Measurements from ENCODE around the gene KRT4.

KRT4 gene

DNA sequence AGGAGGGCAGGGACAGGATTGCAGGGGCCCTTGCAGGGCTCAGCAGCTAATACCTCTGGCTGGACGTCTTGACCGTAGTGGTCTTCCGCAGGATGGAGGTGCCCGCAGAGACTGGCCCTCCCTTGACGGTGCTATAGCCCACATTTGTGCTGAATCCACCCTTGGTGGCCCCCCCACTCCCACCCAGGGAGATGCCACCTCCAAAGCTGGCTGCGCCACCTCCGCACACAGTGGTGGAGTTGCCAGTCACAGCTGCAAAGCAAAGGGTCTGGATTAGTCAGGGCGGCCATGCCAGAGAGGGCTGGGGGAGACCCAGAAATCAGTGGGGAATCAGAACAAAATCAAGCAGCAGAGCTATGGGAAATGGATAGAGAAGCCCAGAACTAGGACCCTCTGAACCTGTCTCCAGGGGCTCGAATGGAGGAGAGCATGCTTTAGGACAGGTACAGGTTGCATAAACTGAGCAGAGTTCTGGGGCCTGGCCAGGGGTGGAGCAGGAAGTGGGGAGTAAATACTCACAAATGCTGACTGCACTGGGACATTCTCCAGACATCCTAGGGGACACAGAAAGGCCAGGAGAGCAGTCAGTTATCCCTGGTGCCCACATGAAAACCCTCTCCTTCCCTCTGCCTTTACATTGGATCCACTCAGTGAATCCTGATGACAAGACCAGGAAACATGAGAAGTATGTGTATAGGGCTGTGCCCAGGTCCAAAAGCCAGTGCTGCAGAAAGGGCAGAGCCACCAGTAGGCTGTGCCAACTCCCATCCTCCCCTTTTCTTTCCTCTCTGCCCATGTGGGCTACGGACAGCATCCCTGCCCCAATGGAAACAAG, 8.1 kb upstream of the KRT4 start:
- Mint-ChIP-seq H3K27me3 (ENCODE audit: low read depth, poor library complexity) (peaks cover 34% of the 10 kb centered on the region), H3K27ac (no peak overlapping the region), H3K4me1 (peaks cover 31% of the 10 kb centered on the region), H3K9me3 (no peaks in the 10 kb centered on the region), H3K4me3 (no peak overlapping the region), H3K36me3 (ENCODE audit: low read depth) (no peaks in the 10 kb centered on the region)
- TF ChIP-seq, protein P1, sequence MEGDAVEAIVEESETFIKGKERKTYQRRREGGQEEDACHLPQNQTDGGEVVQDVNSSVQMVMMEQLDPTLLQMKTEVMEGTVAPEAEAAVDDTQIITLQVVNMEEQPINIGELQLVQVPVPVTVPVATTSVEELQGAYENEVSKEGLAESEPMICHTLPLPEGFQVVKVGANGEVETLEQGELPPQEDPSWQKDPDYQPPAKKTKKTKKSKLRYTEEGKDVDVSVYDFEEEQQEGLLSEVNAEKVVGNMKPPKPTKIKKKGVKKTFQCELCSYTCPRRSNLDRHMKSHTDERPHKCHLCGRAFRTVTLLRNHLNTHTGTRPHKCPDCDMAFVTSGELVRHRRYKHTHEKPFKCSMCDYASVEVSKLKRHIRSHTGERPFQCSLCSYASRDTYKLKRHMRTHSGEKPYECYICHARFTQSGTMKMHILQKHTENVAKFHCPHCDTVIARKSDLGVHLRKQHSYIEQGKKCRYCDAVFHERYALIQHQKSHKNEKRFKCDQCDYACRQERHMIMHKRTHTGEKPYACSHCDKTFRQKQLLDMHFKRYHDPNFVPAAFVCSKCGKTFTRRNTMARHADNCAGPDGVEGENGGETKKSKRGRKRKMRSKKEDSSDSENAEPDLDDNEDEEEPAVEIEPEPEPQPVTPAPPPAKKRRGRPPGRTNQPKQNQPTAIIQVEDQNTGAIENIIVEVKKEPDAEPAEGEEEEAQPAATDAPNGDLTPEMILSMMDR (IDR thresholded peaks at IDR 0.05): no peak
- DNase-seq: no peak

DNA sequence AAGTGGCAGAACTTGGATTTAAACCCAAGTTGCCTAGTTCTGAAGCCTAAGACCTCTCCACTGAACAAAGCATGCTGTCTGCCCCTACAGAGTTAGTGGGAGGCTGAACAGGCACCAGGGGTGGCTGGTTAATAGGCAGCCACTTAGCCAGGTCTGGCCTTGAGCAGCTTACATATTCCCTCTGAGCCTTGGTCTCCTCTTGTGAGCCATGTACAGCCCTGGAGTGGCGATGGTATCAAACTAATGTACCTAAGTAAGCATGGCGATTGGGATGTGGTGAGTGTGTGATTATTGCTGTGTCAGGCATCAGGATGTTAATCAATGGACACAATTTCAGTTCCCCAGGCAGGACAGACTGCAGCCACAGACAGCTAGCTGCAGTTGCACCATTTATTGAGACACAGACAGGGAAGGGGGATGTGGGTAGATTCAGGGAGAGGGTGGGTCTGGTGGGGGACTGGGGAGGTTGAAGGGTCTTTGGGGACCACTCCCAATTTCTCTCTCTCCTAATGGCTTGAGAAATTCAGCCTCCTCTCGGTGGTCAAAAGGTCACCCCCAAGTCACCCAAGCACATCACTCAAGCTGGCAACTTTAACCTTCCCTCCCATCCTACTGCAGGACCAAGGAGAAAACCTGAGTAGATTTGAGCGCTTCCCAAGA, 7.3 kb upstream of the KRT4 start:
- no peak for DNase-seq
- Mint-ChIP-seq H3K27me3 (ENCODE audit: low read depth, poor library complexity) (peaks cover 32% of the 10 kb centered on the region), H3K4me3 (no peak overlapping the region), H3K4me1 (peaks cover 31% of the 10 kb centered on the region), H3K9me3 (no peaks in the 10 kb centered on the region), H3K36me3 (ENCODE audit: low read depth) (no peaks in the 10 kb centered on the region), H3K27ac (no peak overlapping the region)
- TF ChIP-seq, protein P1 (IDR thresholded peaks at IDR 0.05): no peak

- TF ChIP-seq, protein P1 (IDR thresholded peaks at IDR 0.05): no peak
- H3K27ac Mint-ChIP-seq: peak overlapping the region; percentile 46
Measured at GRCh38 chr12:52820521-52820920, 6.6 kb upstream of the KRT4 start.

DNA sequence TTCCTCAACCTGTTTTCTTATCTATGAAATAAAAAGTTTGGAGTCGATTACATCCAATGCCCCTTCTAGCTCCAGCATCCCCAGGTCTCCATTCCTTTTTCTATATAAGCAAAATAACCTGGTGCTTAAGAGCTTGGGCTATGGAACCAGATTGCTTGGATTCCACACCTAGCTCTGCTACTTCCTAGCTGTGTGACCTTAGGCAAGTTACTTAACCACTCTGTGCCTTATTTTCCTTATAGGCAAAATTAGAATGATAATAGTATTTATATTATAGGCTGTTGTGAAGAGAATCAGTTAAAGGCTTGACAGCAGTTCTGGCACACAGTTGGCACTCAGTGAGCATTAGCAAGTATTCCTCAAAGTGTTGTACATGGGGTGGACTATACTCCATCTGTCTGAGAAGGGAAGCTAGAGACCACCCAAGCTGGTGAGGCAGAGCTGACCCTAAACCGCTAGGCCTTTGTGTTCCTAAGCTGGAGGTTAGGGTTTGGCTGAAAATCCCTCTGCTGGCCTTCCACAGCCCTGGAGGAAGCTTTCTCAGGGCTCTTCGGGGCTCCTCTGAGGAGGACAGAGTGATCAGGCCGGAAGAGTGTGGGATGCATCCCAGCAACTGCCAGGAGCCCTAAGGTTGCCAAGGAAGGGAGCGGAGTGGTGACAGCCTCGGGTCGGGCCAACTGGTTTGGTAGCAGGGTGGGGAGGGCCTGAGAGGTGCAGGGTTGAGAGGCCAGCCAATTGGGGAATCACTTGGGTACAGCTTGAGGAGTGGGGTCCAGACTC, 6.0 kb upstream of the KRT4 start:
- H3K4me1 Mint-ChIP-seq: peaks cover 31% of the 10 kb centered on the region
- TF ChIP-seq, protein P1 (IDR thresholded peaks at IDR 0.05): no peak
- H3K27me3 Mint-ChIP-seq (ENCODE audit: low read depth, poor library complexity): peaks cover 27% of the 10 kb centered on the region
- no peak for DNase-seq
- H3K4me3 Mint-ChIP-seq: no peak overlapping the region
- no peaks in the 10 kb centered on the region for H3K36me3 Mint-ChIP-seq (ENCODE audit: low read depth)
- H3K27ac Mint-ChIP-seq: peak overlapping the region; percentile 46
- no peaks in the 10 kb centered on the region for H3K9me3 Mint-ChIP-seq

More at GRCh38 chr12:52820521-52820920, 6.6 kb upstream of the KRT4 start:
- H3K9me3 Mint-ChIP-seq: no peaks in the 10 kb centered on the region
- peaks cover 31% of the 10 kb centered on the region for H3K4me1 Mint-ChIP-seq
- peaks cover 30% of the 10 kb centered on the region for H3K27me3 Mint-ChIP-seq (ENCODE audit: low read depth, poor library complexity)
- no peak overlapping the region for H3K4me3 Mint-ChIP-seq
- H3K36me3 Mint-ChIP-seq (ENCODE audit: low read depth): no peaks in the 10 kb centered on the region
- DNase-seq: no peak

DNA sequence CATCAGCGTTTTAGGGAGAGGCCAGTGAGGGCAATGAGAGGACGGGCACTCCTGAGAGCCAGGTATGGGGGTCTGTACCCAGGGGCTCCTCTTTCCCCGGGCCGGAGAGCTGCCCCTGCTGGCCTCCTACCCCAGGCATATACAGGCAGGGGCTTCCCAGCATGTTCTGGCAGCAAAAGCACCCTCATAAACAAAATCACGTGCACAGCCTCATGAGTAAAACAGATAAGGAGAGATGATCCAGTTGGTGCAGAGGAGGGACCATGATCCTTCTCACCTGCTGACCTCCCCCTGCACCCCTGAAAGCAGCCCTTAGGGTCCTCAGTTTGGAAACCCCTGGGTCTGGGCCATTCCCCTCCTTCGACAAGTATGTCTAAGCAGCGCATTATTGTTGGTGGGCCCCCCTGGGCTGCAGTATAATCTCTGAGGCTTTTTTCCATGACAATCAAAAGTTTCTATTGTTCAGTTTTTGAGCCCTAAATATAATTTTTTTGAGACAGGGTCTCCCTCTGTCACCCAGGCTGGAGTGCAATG, 5.0 kb upstream of the KRT4 start:
- no peaks in the 10 kb centered on the region for H3K36me3 Mint-ChIP-seq (ENCODE audit: low read depth)
- no peak overlapping the region for H3K27ac Mint-ChIP-seq
- H3K4me3 Mint-ChIP-seq: no peak overlapping the region
- DNase-seq: no peak
- TF ChIP-seq, protein P1 (IDR thresholded peaks at IDR 0.05): no peak
- no peaks in the 10 kb centered on the region for H3K9me3 Mint-ChIP-seq
- peaks cover 31% of the 10 kb centered on the region for H3K4me1 Mint-ChIP-seq
- peaks cover 27% of the 10 kb centered on the region for H3K27me3 Mint-ChIP-seq (ENCODE audit: low read depth, poor library complexity)

Measured in nephron progenitor cell (in vitro differentiated cells).